Measurements from ENCODE around the gene FETUB. TPM values are rescaled to one million over a fixed set of nuclear protein-coding genes. Genes with fewer than 3 reads are reported as not detected.

Gene FETUB
- total RNA-seq: not detected in 2 replicates
- 0.05 TPM for polyA plus RNA-seq (2012)

GRCh38 chr3:186639778-186640472 lies at the start of gene FETUB:
TSS of gene FETUB (plus strand) at chr3:186640399. CDS start at chr3:186640461, 62 bp downstream.
- no peak for DNase-seq (ENCODE audit: low read depth)

- DNase-seq (ENCODE audit: low read depth): no peak
These were observed 49.5 kb upstream of the FETUB start for GRCh38 chr3:186590580-186591295.

- DNase-seq (ENCODE audit: low read depth): no peak
These were observed 47.5 kb upstream of the FETUB start for GRCh38 chr3:186592682-186593081.

- no peak for DNase-seq (ENCODE audit: low read depth)
These were observed 46.3 kb upstream of the FETUB start for GRCh38 chr3:186593862-186594261.

DNA sequence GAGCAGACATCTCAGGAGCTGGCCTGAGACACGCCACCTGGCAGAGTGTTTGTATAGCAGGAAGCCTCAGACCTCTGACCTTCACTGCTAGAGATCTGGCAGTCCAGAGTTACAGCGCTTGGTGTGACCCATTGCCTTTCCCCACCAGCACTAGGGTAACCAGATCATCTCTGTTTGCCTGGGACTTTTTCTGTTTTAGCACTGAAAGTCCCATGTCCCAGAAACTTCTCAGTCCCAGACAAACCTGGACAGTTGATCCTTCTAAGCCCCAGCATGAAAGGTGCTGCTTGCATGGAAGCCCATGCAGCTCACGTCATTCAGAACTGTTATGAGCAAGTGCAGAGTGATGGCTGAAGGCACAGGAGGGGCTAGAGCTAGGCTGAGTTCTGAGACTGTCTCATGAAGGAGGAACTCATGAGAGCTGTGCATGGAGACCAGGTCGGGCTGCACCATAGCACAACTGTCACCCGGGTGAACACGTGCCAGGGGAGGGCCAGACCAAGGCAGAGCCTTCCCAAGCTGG lies 45.5 kb upstream of the FETUB start:
- DNase-seq (ENCODE audit: low read depth): no peak

GRCh38 chr3:186596568-186597287 lies 43.5 kb upstream of the FETUB start:
- no peak for DNase-seq (ENCODE audit: low read depth)

GRCh38 chr3:186598108-186598784 lies 42.0 kb upstream of the FETUB start:
- no peak for DNase-seq (ENCODE audit: low read depth)

GRCh38 chr3:186598794-186599141 lies 41.4 kb upstream of the FETUB start:
- DNase-seq (ENCODE audit: low read depth): no peak

- no peak for DNase-seq (ENCODE audit: low read depth)
These were observed 40.9 kb upstream of the FETUB start for GRCh38 chr3:186599142-186599784.

DNA sequence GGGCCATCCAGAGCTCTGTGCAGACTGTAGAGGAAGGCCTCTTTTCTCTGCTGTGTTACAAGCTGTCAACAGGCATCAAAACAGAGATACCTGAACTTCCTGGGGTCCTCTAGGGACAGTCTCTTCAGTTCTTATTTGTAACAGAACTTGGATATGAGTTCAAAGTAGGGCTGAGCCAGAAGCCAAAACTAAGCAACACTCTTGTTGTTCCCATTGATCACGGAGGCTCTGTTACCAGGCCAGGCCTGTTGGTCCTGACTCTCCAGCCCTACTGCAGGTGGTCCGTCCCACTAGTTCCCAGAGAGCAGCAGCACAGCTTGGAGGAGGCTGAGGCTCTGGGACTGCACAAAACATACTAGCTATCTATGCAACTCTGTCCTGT lies 40.4 kb upstream of the FETUB start:
- DNase-seq (ENCODE audit: low read depth): no peak

- DNase-seq (ENCODE audit: low read depth): no peak
These were observed 39.3 kb upstream of the FETUB start for GRCh38 chr3:186600896-186601295.

- no peak for DNase-seq (ENCODE audit: low read depth)
These were observed 37.0 kb upstream of the FETUB start for GRCh38 chr3:186603159-186603558.

- no peak for DNase-seq (ENCODE audit: low read depth)
These were observed 35.1 kb upstream of the FETUB start for GRCh38 chr3:186605078-186605477.

- DNase-seq (ENCODE audit: low read depth): no peak
These were observed 34.3 kb upstream of the FETUB start for GRCh38 chr3:186605561-186606545.

GRCh38 chr3:186608624-186609215 lies 31.5 kb upstream of the FETUB start:
- DNase-seq (ENCODE audit: low read depth): no peak

DNA sequence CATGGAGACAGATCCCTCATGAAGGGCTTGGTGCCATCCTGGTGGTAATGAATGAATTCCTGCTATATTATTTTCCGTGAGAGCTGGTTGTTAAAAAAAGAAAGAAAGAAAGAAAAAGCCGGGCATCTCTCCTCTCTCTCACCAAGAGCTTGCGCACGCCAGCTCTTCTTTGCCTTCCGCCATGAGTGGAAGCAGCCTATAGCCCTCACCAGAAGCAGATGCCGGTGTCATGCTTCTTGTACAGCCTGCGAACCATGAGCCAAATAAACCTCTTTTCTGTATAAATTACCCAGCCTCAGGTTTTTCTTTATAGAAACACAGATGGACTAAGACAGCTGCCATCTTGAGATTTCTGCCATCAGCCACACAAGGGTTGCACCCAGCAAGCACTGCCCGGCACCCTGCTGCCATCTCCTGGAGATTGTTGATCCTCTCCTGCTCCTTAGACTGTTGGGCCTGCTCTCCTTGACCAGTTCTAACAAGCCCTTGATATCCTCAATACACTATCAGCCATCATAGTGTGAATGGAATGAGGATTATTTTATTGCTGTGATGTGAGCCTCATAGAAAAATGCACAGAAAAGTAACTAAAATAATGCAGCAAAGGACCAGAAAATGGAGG lies 30.8 kb upstream of the FETUB start:
- no peak for DNase-seq (ENCODE audit: low read depth)

DNA sequence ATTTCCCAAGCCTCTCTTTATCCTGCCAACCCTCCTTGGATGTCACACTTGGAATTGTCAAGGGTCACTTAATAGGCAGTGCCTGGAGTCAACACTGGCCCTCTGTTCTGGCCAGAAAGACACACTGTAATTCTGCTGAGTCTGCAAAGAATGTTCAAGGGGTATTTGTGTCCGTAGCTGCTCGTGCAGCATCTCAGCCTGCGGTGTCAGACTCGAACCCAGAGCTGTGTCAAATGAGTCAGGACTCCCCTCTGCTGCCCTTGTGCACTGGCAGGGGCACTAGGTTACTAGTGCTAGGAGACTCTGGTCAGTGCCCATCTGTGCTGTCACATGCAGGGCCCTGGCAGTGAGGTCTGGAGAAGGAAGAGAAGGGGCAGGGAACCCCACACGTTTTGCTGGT lies 28.1 kb upstream of the FETUB start:
- no peak for DNase-seq (ENCODE audit: low read depth)

DNA sequence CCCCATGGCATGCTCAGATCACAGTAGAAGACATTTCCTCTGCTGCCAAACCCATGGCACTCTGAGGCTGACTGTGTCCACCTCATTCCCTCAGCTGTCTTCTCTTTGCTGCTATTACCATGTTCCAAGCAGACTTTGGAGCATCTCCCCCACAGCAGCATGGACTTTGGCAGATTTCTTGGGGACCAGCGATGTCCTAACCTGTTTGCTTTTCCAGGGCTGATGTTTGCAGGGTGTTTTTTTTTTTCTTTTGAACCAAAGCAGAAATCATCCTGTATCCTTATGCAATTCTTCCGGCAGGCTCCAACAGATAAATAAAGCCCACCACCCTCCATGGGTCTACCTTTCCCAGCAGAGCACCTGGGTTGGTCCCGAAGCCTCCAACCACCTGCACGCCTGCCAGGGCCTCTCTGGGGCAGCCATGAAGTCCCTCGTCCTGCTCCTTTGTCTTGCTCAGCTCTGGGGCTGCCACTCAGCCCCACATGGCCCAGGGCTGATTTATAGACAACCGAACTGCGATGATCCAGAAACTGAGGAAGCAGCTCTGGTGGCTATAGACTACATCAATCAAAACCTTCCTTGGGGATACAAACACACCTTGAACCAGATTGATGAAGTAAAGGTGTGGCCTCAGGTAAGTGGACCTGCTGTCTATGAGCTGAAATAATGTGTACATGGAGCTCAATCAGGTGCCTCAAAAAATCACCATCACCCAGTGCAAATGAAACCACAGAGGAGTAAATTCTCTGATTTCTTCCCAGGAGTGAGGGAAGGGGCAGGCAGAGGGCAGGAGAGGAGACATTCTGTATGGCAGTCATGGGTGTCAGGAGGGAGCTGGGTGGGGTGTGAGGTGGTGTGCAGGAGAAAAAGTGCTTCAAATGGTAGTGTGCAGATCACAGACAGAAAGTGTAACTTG lies 27.2 kb upstream of the FETUB start, which contains the start of gene AHSG:
AHSG (plus strand) TSS at position 340 of the 916 bp plus-strand sequence; CDS start at position 422, 82 bp downstream.
- DNase-seq (ENCODE audit: low read depth): no peak

Data from myocyte (in vitro differentiated cells).